Measurements from ENCODE around the gene LDB2.

DNA sequence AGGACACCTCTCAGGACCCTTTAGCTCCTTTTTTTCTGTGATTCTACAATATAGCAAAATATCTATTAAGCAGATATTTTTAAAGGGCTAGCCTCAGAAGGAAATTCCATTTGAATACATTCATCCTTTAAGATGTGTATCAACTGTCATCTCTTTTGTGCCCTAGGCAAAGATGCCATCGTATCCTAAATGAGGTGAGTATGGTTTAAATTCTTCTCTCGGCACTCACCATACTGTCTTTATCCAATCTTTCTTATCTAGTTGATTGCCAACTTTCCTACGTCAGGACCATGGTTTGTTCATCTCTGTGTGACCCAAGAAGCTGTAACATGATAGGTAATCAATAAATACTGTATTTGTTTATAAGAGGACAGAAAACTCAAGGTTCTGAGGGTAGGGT, 176.0 kb downstream of the LDB2 start:
- TF ChIP-seq, protein P1, sequence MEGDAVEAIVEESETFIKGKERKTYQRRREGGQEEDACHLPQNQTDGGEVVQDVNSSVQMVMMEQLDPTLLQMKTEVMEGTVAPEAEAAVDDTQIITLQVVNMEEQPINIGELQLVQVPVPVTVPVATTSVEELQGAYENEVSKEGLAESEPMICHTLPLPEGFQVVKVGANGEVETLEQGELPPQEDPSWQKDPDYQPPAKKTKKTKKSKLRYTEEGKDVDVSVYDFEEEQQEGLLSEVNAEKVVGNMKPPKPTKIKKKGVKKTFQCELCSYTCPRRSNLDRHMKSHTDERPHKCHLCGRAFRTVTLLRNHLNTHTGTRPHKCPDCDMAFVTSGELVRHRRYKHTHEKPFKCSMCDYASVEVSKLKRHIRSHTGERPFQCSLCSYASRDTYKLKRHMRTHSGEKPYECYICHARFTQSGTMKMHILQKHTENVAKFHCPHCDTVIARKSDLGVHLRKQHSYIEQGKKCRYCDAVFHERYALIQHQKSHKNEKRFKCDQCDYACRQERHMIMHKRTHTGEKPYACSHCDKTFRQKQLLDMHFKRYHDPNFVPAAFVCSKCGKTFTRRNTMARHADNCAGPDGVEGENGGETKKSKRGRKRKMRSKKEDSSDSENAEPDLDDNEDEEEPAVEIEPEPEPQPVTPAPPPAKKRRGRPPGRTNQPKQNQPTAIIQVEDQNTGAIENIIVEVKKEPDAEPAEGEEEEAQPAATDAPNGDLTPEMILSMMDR (conservative IDR thresholded peaks at IDR 0.05; ENCODE audit: low read depth, low read length), result no peak
- TF ChIP-seq EZH2phosphoT487 (IDR thresholded peaks at IDR 0.05; ENCODE audit: borderline replicate concordance, low read length), result no peak

Data from PC-3 (cell line).